ENCODE measurements around the gene TRPV4.

The TRPV4 gene

GRCh38 chr12:109827566-109828550, 5.3 kb downstream of the TRPV4 start:
- no peak for DNase-seq (ENCODE audit: low read depth)

- DNase-seq (ENCODE audit: low read depth): no peak
Measured at GRCh38 chr12:109827080-109827479, 6.1 kb downstream of the TRPV4 start.

GRCh38 chr12:109824731-109825130, 8.5 kb downstream of the TRPV4 start:
- no peak for DNase-seq (ENCODE audit: low read depth)

- DNase-seq (ENCODE audit: low read depth): no peak
Measured at GRCh38 chr12:109822951-109823411, 10.2 kb downstream of the TRPV4 start.

- no peak for DNase-seq (ENCODE audit: low read depth)
Measured at GRCh38 chr12:109822416-109822815, 10.8 kb downstream of the TRPV4 start.

- no peak for DNase-seq (ENCODE audit: low read depth)
Measured at GRCh38 chr12:109821968-109822367, 11.2 kb downstream of the TRPV4 start.

GRCh38 chr12:109820816-109821381, 12.3 kb downstream of the TRPV4 start:
- no peak for DNase-seq (ENCODE audit: low read depth)

GRCh38 chr12:109818905-109819500, 14.2 kb downstream of the TRPV4 start:
- no peak for DNase-seq (ENCODE audit: low read depth)

GRCh38 chr12:109818253-109818652, 14.9 kb downstream of the TRPV4 start:
- no peak for DNase-seq (ENCODE audit: low read depth)

- DNase-seq (ENCODE audit: low read depth): no peak
Measured at GRCh38 chr12:109817627-109818231, 15.5 kb downstream of the TRPV4 start.

GRCh38 chr12:109816870-109817269, 16.3 kb downstream of the TRPV4 start:
- no peak for DNase-seq (ENCODE audit: low read depth)

- no peak for DNase-seq (ENCODE audit: low read depth)
Measured at GRCh38 chr12:109815757-109816617, 17.2 kb downstream of the TRPV4 start.

- no peak for DNase-seq (ENCODE audit: low read depth)
Measured at GRCh38 chr12:109815225-109815624, 18.0 kb downstream of the TRPV4 start.

GRCh38 chr12:109814600-109815150, 18.5 kb downstream of the TRPV4 start:
- DNase-seq (ENCODE audit: low read depth): no peak

- no peak for DNase-seq (ENCODE audit: low read depth)
Measured at GRCh38 chr12:109813810-109814416, 19.3 kb downstream of the TRPV4 start.

GRCh38 chr12:109811624-109811995, 21.6 kb downstream of the TRPV4 start:
- no peak for DNase-seq (ENCODE audit: low read depth)

GRCh38 chr12:109810954-109811623, 22.1 kb downstream of the TRPV4 start:
- no peak for DNase-seq (ENCODE audit: low read depth)

- no peak for DNase-seq (ENCODE audit: low read depth)
Measured at GRCh38 chr12:109808876-109809646, 24.1 kb downstream of the TRPV4 start.

- no peak for DNase-seq (ENCODE audit: low read depth)
Measured at GRCh38 chr12:109807954-109808643, 25.1 kb downstream of the TRPV4 start.
